Measurements from ENCODE around the gene FAM227B. TPM values are rescaled to one million over a fixed set of nuclear protein-coding genes. Genes with fewer than 3 reads are reported as not detected.
"Not testable (repeated sequence)": the region's sequence is repeated elsewhere in the genome, so short reads cannot be mapped to it uniquely, and the experiment has no call there.

The FAM227B gene
- total RNA-seq, 1 donor from 2014 or later: 18.5 TPM

DNA sequence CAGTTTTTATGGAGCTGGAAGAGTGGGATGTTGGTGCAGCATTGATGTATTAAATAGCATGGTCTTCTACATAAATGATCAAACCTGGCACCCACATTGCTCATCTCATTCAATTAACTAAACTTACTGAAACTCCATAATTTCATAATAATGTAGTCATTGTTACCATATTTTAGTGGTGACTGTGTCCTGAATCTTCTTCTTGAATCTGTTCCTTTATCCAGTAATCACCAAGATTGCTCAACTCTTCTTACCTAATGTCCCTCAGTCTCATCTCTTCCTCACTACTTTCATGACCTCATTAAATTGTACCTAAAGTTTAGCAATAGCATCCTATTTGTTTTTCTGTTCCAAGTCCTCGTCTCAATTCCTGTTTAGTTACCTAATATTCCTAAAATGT, 127.8 kb downstream of the FAM227B start:
- no peak for DNase-seq
- Histone ChIP-seq H3K27ac (replicated peaks) (no peak overlapping the region), H3K36me3 (no peaks in the 10 kb centered on the region), H3K4me1 (no peaks in the 10 kb centered on the region), H3K4me3 (no peak overlapping the region), H3K27me3 (ENCODE audit: low read depth) (no peaks in the 10 kb centered on the region), H3K9me3 (replicated peaks) (no peaks in the 10 kb centered on the region)
- TF ChIP-seq, protein P1, sequence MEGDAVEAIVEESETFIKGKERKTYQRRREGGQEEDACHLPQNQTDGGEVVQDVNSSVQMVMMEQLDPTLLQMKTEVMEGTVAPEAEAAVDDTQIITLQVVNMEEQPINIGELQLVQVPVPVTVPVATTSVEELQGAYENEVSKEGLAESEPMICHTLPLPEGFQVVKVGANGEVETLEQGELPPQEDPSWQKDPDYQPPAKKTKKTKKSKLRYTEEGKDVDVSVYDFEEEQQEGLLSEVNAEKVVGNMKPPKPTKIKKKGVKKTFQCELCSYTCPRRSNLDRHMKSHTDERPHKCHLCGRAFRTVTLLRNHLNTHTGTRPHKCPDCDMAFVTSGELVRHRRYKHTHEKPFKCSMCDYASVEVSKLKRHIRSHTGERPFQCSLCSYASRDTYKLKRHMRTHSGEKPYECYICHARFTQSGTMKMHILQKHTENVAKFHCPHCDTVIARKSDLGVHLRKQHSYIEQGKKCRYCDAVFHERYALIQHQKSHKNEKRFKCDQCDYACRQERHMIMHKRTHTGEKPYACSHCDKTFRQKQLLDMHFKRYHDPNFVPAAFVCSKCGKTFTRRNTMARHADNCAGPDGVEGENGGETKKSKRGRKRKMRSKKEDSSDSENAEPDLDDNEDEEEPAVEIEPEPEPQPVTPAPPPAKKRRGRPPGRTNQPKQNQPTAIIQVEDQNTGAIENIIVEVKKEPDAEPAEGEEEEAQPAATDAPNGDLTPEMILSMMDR (IDR thresholded peaks at IDR 0.05; ENCODE audit: borderline replicate concordance): no peak
- intact Hi-C loops (cut with micrococcal nuclease): no loop called here

DNA sequence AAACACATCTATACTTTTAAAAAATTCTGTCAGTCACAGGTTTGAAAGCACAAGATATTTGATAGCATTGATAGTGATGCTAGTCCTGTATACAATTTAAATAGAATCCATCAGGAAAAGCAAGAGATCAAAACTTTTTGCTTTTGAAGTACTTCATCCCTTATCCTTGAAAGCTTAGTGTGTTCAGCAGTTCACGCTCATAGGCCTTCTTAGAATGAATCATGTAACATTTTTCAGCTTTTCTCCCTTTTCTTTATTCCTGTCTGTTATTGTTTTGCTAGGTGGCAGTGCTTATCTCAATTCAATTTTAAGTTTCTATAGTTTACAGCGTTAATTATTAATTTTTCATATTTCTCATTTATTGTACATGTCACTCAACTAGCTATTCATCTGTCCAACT, 128.5 kb downstream of the FAM227B start:
- no peak for DNase-seq
- TF ChIP-seq, protein P1 (IDR thresholded peaks at IDR 0.05; ENCODE audit: borderline replicate concordance): no peak
- H3K27me3 ChIP-seq (ENCODE audit: low read depth): no peaks in the 10 kb centered on the region
- no peak overlapping the region for H3K27ac ChIP-seq (replicated peaks)
- no peak overlapping the region for H3K4me3 ChIP-seq
- H3K9me3 ChIP-seq (replicated peaks): no peaks in the 10 kb centered on the region
- H3K36me3 ChIP-seq: no peaks in the 10 kb centered on the region
- intact Hi-C loops (cut with micrococcal nuclease): no loop called here
- H3K4me1 ChIP-seq: no peaks in the 10 kb centered on the region

DNA sequence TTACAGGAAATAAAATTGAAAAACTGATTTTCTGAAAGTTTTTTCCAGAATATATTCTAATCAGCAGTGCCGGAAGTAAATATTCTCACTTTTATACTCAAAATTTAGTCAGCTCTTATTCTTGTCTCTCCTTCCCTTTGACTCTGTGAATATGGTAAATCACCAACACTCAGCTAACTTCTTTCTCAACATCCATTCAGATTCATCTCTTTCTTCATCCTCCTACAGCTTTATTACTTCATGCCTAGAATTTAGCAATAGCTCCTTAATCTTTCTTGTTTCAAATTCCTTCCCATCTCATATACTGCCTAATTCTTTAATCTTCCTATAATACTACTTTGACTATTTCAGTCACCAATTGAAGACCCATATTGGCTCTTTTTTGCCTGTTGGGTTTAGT, 129.7 kb downstream of the FAM227B start:
- Histone ChIP-seq H3K9me3 (replicated peaks) (no peaks in the 10 kb centered on the region), H3K4me3 (no peak overlapping the region), H3K27ac (replicated peaks) (no peak overlapping the region), H3K27me3 (ENCODE audit: low read depth) (no peaks in the 10 kb centered on the region), H3K4me1 (peaks cover 1% of the 10 kb centered on the region), H3K36me3 (no peaks in the 10 kb centered on the region)
- no peak for DNase-seq
- TF ChIP-seq, protein P1 (IDR thresholded peaks at IDR 0.05; ENCODE audit: borderline replicate concordance): no peak
- intact Hi-C loops (cut with micrococcal nuclease): no loop called here

DNA sequence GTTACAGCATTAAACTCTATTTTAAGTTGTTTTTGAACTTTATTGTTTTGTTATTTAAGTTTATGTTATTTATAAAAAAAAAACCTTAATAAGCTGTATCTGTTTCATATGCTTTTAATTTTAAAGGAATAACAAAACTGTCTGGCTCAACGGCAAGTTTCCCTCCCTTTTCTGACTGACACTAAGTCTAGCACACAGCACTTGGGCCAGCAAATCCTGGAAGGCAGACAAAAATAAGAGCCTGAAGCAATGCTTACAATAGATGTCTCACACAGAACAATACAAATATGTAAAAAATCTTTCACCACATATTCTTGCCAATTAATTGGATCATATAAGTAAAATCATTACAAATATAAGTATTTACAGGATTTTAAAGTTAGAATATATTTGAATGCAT, 135.2 kb downstream of the FAM227B start:
- H3K4me3 ChIP-seq; intact Hi-C loops (cut with micrococcal nuclease); H3K36me3 ChIP-seq; H3K9me3 ChIP-seq (replicated peaks); DNase-seq; H3K27me3 ChIP-seq (ENCODE audit: low read depth): not testable (repeated sequence)
- Histone ChIP-seq H3K27ac (replicated peaks) (peak overlapping the region; percentile 38), H3K4me1 (peaks cover 12% of the 10 kb centered on the region)

DNA sequence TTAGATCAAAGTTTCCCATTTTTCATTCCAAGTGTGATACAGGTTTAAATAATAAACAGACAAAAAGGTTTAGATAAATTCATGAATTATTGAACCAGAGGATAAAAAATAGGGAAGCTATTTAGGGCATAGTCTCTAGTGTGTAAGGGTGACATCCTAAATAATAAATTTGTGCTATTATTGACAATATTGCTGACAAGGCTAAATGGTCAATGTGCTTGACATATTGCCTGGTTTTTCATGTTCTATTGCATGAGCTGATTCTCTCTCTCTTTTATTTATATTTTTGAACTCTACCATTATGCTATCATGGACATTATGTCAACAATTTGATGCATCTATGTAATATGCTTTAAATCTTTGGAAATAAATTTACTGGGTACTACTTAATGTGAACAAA, 141.6 kb downstream of the FAM227B start:
- H3K9me3 ChIP-seq (replicated peaks); H3K36me3 ChIP-seq; H3K27me3 ChIP-seq (ENCODE audit: low read depth); H3K4me1 ChIP-seq; DNase-seq; intact Hi-C loops (cut with micrococcal nuclease); H3K4me3 ChIP-seq; H3K27ac ChIP-seq (replicated peaks): not testable (repeated sequence)

DNA sequence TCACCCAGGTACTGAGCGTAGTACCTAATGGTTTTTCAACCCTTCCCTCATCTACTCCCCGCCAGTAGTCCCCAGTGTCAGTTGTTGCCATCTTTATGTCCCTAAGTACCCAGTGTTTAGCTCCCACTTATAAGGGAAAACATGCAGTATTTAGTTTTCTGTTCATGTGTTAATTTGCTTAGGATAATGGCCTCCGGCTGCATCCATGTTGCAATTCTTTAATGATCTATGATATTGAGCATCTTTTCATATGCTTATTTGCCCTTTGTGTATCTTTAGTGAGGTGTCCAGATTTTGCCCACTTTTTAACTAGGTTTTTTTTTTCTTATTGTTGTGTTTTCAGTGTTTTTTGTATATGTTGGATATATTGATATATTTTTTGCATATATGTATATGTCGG, 142.6 kb downstream of the FAM227B start:
- H3K27ac ChIP-seq (replicated peaks); H3K9me3 ChIP-seq (replicated peaks); H3K4me1 ChIP-seq; DNase-seq; intact Hi-C loops (cut with micrococcal nuclease); H3K36me3 ChIP-seq; H3K27me3 ChIP-seq (ENCODE audit: low read depth); H3K4me3 ChIP-seq: not testable (repeated sequence)

DNA sequence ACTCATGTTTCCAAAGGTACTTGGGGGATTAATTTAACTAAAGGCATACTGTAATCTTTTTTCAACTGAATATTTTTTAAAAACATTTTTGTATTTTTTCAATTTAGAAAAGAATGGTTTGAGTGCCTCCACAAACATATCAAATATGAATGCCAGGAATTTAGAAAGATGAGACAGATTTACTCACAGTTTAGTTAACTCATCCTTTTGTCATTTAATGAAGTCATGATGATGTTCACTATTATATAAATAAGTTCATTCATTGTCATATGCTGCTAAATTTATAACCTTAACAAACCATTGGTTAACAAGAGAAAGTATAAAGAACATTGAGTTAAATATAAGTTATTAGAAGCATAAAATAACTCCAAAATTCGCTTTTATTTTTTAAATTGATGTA, 147.6 kb downstream of the FAM227B start:
- TF ChIP-seq, protein P1 (IDR thresholded peaks at IDR 0.05; ENCODE audit: borderline replicate concordance): no peak
- Histone ChIP-seq H3K27me3 (ENCODE audit: low read depth) (no peaks in the 10 kb centered on the region), H3K9me3 (replicated peaks) (no peaks in the 10 kb centered on the region), H3K36me3 (no peaks in the 10 kb centered on the region), H3K27ac (replicated peaks) (no peak overlapping the region), H3K4me3 (no peak overlapping the region), H3K4me1 (peaks cover 14% of the 10 kb centered on the region)
- intact Hi-C loops (cut with micrococcal nuclease): no loop called here
- DNase-seq: no peak
